GM23338 (cell line): ENCODE data around the gene KIF3C.

Source experiments
- CTCF ChIP-seq, 2 experiments: fragments of 200-600 bp in 1 of 2; sonication (generic) in 1 of 2; conservative IDR thresholded peaks; 2 replicates each; pipeline versions ENCODE4 v1.5.1 to v1.6.1; 2016 to 2017; ENCODE audit warnings: antibody characterized with exemption in 2 of 2, low read depth in 2 of 2, mild to moderate bottlenecking in 2 of 2, moderate library complexity in 1 of 2
- ETS1 ChIP-seq: IDR thresholded peaks from 2 replicates; pipeline ENCODE4 v1.6.1; 2016; ENCODE audit warnings: antibody characterized with exemption
- EZH2 ChIP-seq: fragments of 200-600 bp; sonication (generic); IDR thresholded peaks from one replicate; pipeline ENCODE4 v1.8.0; 2017; ENCODE audit warnings: antibody characterized with exemption, mild to moderate bottlenecking, low read depth; ENCODE audit not compliant: unreplicated experiment
- EZH2phosphoT487 ChIP-seq: fragments of 200-600 bp; sonication (generic); IDR thresholded peaks from one replicate; pipeline ENCODE4 v1.8.1; 2018; ENCODE audit warnings: antibody characterized with exemption; ENCODE audit not compliant: unreplicated experiment
- NANOG ChIP-seq: IDR thresholded peaks from 2 replicates; pipeline ENCODE4 v1.6.1; 2016; ENCODE audit warnings: antibody characterized with exemption, borderline replicate concordance
- POLR2AphosphoS5 ChIP-seq: IDR thresholded peaks from 2 replicates; pipeline ENCODE4 v1.6.1; 2016; ENCODE audit warnings: antibody characterized with exemption, low read depth
- STAT1 ChIP-seq: IDR thresholded peaks from one replicate; pipeline ENCODE4 v1.6.1; 2016; ENCODE audit warnings: antibody characterized with exemption; ENCODE audit not compliant: unreplicated experiment
- ZNF462 ChIP-seq: fragments of 250-450 bp; sonication (Bioruptor Pico); IDR thresholded peaks from 2 replicates; pipeline ENCODE4 v1.5.0; 2020; ENCODE audit warnings: mild to moderate bottlenecking, moderate library complexity
- TF ChIP-seq, protein P1 (sequence below): IDR thresholded peaks from one replicate; pipeline ENCODE4 v1.6.1; 2018; ENCODE audit warnings: antibody characterized with exemption; ENCODE audit not compliant: unreplicated experiment

GRCh38 chr2:25903216-25903776 is 79.0 kb downstream of the KIF3C start:
- TF ChIP-seq CTCF (conservative IDR thresholded peaks at IDR 0.05; ENCODE audit: low read depth in 2 of 2) (no peak), NANOG (no peak), EZH2 (no peak), EZH2phosphoT487 (no peak), ZNF462 (no peak), POLR2AphosphoS5 (no peak), ETS1 (no peak), STAT1 (no peak)
- TF ChIP-seq, protein P1, sequence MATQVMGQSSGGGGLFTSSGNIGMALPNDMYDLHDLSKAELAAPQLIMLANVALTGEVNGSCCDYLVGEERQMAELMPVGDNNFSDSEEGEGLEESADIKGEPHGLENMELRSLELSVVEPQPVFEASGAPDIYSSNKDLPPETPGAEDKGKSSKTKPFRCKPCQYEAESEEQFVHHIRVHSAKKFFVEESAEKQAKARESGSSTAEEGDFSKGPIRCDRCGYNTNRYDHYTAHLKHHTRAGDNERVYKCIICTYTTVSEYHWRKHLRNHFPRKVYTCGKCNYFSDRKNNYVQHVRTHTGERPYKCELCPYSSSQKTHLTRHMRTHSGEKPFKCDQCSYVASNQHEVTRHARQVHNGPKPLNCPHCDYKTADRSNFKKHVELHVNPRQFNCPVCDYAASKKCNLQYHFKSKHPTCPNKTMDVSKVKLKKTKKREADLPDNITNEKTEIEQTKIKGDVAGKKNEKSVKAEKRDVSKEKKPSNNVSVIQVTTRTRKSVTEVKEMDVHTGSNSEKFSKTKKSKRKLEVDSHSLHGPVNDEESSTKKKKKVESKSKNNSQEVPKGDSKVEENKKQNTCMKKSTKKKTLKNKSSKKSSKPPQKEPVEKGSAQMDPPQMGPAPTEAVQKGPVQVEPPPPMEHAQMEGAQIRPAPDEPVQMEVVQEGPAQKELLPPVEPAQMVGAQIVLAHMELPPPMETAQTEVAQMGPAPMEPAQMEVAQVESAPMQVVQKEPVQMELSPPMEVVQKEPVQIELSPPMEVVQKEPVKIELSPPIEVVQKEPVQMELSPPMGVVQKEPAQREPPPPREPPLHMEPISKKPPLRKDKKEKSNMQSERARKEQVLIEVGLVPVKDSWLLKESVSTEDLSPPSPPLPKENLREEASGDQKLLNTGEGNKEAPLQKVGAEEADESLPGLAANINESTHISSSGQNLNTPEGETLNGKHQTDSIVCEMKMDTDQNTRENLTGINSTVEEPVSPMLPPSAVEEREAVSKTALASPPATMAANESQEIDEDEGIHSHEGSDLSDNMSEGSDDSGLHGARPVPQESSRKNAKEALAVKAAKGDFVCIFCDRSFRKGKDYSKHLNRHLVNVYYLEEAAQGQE, result no peak
